IgD-negative memory B cell (primary cell): ENCODE results near the gene MRPL46. TPM values are rescaled to one million over a fixed set of nuclear protein-coding genes. Genes with fewer than 3 reads are reported as not detected.
"Not testable (repeated sequence)": the region's sequence is repeated elsewhere in the genome, so short reads cannot be mapped to it uniquely, and the experiment has no call there.

Experiments
- H3K27ac Mint-ChIP-seq, 3 donors: one replicate each; pipeline ENCODE4 v1.8.0; 2020 to 2022; ENCODE audit warnings: mild to moderate bottlenecking in 3 of 3, mixed read lengths in 3 of 3, moderate library complexity in 1 of 3
- H3K27me3 Mint-ChIP-seq: one replicate; pipeline ENCODE4 v1.8.0; 2021; ENCODE audit warnings: mixed read lengths
- H3K36me3 Mint-ChIP-seq: one replicate; pipeline ENCODE4 v1.8.0; 2020; ENCODE audit warnings: mild to moderate bottlenecking, mixed read lengths
- H3K4me1 Mint-ChIP-seq, 3 donors: one replicate each; pipeline ENCODE4 v1.8.0; 2020 to 2022; ENCODE audit warnings: mixed read lengths in 3 of 3, mild to moderate bottlenecking in 1 of 3
- H3K4me3 Mint-ChIP-seq, 4 donors: one replicate each; pipeline ENCODE4 v1.8.0; 2020 to 2022; ENCODE audit warnings: mild to moderate bottlenecking in 4 of 4, mixed read lengths in 4 of 4, moderate library complexity in 3 of 4
- H3K9me3 Mint-ChIP-seq, 3 donors: one replicate each; pipeline ENCODE4 v1.8.0; 2020 to 2021; ENCODE audit warnings: mixed read lengths in 3 of 3, mild to moderate bottlenecking in 1 of 3
- polyA plus RNA-seq: library from polyadenylated mRNA; unstranded; fragments of 300-500 nt; fragmentation: Illumina TruSeq; gene quantifications from one replicate; pipeline ENCODE4 v1.2.3, GENCODE V29; 2021

MRPL46 gene
- polyA plus RNA-seq, 1 donor from 2014 or later: 56.2 TPM

DNA sequence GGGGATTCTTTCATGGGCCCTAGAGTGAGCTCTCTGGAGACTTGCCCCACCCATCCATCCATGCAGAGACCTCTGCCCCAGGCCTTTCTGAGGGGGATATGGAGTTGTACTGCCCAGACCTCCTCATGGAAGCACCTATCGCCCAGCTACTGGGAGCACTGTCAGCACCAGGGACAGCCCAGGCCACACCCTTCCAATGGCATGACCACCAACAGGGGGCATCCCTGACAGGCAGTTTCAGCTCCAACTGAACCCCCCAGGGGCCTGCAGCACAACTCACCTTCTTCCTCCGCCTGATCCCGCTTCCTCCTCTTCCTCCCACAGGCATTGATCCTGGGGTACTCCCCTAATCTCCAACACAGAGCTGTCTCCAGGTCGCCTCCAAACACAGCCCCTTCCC, 22.1 kb upstream of the MRPL46 start:
- Mint-ChIP-seq H3K36me3 (peaks cover 6% of the 10 kb centered on the region), H3K4me1 (no peaks in the 10 kb centered on the region), H3K9me3 (no peaks in the 10 kb centered on the region), H3K4me3 (no peak overlapping the region), H3K27me3 (no peaks in the 10 kb centered on the region), H3K27ac (no peak overlapping the region)

DNA sequence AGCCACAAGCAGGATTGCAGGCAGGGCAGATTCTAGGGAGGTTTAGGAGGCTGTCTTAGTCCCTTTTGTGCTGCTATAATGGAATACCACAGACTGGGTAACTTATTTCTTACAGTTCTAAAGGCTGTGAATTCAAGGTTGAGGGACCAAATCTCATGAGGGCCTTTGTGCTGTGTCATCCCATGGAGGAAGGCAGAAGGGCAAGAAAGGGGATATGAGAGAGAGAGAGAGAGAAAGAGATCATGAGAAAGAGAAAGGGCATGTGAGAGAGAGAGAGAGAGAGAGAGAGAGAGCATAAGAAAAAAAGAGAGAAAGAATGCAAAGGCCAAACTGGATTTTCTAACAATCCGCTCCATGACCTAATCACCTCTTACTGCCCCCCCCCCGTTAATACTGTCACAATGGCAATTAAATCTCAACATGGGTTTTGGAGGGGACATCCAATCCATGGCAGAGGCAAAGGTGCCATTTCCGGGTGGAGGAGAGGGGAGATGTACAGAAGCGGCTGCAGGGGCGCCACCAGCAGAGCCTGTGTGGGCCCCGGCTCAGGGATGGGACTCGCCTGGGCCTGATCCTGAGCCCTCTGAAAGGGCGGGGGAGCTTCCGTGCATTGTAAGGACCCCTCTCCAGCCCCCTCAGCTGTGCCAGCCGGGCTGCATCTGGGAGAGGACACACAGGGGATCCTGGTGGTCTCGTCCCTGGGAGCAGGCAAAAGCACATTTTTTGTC, 20.8 kb upstream of the MRPL46 start:
- H3K4me1 Mint-ChIP-seq: no peaks in the 10 kb centered on the region
- H3K27me3 Mint-ChIP-seq: no peaks in the 10 kb centered on the region
- H3K4me3 Mint-ChIP-seq: no peak overlapping the region
- peaks cover 5% of the 10 kb centered on the region for H3K36me3 Mint-ChIP-seq
- no peaks in the 10 kb centered on the region for H3K9me3 Mint-ChIP-seq
- no peak overlapping the region for H3K27ac Mint-ChIP-seq

DNA sequence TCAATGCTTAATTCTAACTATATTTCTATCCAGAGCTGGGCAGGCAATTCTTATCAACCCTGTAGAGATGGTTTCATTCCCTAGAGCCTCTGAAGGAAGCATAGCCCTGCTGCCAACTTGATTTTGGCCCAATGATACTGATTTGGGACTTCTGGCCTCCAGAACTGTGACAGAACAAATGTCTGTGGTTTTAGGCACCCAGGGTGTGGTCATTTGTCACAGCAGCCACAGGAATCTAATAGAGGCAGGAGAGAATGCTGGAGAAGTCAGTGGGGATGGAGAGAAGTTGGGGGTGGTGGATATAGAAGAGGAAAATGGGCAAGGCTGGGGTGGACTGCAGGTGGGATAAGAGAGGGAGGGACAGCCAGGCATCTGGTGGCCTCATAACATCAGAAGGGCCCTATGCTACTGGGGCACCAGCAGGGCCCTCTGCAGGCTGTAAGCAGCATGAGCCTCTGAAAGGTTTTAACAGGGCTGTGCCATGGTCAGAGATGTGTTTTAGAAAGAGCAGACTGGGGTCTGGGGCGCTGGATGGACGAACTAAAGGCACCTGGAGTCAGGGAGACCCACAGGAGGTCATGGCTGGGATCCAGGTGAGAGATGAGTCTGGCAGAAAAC, 20.1 kb upstream of the MRPL46 start:
- Mint-ChIP-seq H3K9me3 (no peaks in the 10 kb centered on the region), H3K27ac (no peak overlapping the region), H3K4me3 (no peak overlapping the region)

DNA sequence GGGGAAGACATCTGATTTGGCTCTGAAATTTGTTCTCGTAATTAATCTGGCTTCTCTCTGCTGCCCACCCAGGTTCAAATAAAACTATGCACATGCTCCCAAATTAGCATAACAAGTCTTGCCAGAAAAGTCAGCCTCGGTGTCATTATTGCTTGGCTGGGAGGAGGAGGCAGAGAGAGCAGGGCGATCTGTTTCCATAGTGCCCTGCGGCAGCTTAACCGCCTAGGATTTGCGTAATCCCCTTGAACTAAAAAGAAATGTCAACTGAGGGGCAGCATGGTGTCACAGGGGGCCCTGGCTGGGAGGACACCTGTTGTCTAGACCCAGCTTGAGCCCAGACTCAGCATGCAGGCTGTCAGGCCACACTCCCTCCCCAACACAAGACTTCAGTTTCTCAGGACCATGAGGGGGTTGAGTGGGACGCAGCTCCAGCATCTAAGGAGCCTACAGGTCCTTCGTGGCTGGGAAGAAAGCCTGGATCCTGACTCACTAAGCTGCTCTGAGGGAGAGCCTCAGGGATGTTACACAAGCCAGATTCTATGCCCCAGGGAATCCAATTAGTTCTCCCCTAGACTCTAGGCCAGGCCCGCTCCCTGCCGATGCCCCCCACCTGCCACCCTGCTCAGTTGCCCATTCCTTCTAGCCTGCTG, 17.6 kb upstream of the MRPL46 start:
- H3K4me3 Mint-ChIP-seq: no peak overlapping the region

More for the DNA sequence above, 20.1 kb upstream of the MRPL46 start:
- Mint-ChIP-seq H3K4me1 (peaks cover 0 to 2% (median 0%) of the 10 kb centered on the region in 3 donors), H3K36me3 (peaks cover 5% of the 10 kb centered on the region), H3K27me3 (no peaks in the 10 kb centered on the region)

DNA sequence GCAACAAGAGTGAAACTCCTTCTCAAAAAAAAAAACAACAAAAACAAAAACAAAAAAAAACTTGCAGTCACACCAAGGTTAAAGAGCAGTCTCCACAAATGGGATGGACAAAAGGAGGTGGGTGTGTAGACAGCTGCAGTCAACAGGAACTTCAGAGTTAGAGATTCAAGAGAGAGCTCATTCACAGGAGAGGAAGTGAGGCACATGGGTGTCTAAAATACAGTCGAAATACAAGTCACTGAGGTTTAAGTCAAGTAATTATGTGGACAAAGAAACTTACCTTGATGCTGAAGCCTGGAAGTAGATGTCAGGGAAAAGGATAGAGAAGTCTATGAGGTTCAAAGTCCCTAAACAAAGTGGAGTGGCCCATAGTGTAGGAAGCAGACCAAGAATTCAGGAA, 15.1 kb upstream of the MRPL46 start:
- H3K4me3 Mint-ChIP-seq: no peak overlapping the region
- H3K9me3 Mint-ChIP-seq: no peaks in the 10 kb centered on the region
- peak overlapping the region in 1 of 3 donors; percentile 2 for H3K27ac Mint-ChIP-seq
- peaks cover 0 to 4% (median 2%) of the 10 kb centered on the region in 3 donors for H3K4me1 Mint-ChIP-seq
- peaks cover 9% of the 10 kb centered on the region for H3K36me3 Mint-ChIP-seq
- H3K27me3 Mint-ChIP-seq: no peaks in the 10 kb centered on the region

More for the DNA sequence above, 17.6 kb upstream of the MRPL46 start:
- Mint-ChIP-seq H3K27me3 (no peaks in the 10 kb centered on the region), H3K4me1 (peaks cover 0 to 4% (median 2%) of the 10 kb centered on the region in 3 donors), H3K36me3 (peaks cover 5% of the 10 kb centered on the region), H3K9me3 (no peaks in the 10 kb centered on the region), H3K27ac (no peak overlapping the region)

DNA sequence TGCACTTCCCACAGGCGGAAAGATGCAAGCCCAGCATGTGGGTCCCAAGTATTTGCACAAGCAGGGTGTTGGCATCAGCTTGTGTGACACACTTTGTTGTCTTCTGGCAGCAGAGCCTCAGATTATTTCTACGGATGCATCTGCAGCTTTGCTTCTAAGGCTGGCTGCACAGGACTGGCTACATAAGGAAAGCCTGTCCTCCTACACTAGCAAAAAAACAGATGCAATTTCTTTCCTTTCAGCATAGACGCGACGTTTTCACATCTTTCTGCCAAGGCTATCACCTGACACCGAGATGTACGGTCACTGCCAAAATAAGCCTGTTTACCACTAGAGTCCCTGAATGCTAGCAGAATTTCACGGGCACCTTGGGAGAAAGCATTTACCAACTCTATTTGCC, 13.8 kb upstream of the MRPL46 start:
- no peaks in the 10 kb centered on the region for H3K9me3 Mint-ChIP-seq
- peaks cover 0 to 4% (median 2%) of the 10 kb centered on the region in 3 donors for H3K4me1 Mint-ChIP-seq
- H3K36me3 Mint-ChIP-seq: peaks cover 10% of the 10 kb centered on the region
- H3K27me3 Mint-ChIP-seq: no peaks in the 10 kb centered on the region
- H3K27ac Mint-ChIP-seq: no peak overlapping the region
- no peak overlapping the region for H3K4me3 Mint-ChIP-seq

DNA sequence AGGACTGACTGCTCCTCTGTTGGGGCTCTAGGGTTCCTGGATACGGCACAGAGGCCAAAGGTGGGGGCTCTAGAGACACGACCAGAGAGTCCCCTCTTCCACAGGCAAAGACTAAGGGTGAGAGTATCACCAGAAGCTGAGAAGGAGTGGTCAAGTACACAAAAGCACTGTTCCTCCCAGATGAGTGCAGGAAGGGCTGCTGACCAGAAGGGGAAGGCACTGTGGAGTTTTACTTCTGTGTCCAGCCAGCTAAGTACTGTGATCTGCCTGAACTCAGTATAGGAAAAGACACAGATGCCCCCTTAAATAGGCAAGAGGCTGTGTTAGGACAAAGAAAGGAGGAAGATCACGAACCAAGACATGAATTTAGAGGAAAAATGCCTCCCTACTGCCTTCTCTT, 12.0 kb upstream of the MRPL46 start:
- Mint-ChIP-seq H3K9me3 (no peaks in the 10 kb centered on the region), H3K27me3 (no peaks in the 10 kb centered on the region), H3K4me3 (no peak overlapping the region), H3K4me1 (peaks cover 0 to 4% (median 2%) of the 10 kb centered on the region in 3 donors), H3K36me3 (peaks cover 5% of the 10 kb centered on the region), H3K27ac (no peak overlapping the region)

DNA sequence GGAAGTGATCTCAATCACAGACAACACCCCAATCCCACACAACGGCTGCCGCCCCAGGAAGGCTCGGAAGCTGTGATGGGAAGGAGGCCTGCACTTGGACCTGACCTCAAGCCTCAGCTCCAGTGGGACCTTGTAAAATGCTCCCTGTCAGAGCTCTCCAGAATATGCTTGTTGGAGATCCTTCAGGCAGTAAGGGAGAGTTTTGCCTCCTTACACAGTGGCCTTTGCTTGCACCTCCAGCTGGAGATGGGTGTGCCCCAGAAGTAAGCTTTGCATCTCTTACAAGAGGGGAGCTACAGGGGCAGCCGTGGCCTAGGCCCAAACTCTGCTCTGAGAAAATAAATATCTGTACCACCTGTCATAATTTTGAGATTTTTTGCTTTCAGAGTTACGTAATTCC, 10.7 kb upstream of the MRPL46 start:
- peaks cover 0 to 4% (median 2%) of the 10 kb centered on the region in 3 donors for H3K4me1 Mint-ChIP-seq
- H3K27me3 Mint-ChIP-seq: no peaks in the 10 kb centered on the region
- no peak overlapping the region for H3K27ac Mint-ChIP-seq
- no peak overlapping the region for H3K4me3 Mint-ChIP-seq
- H3K36me3 Mint-ChIP-seq: peaks cover 5% of the 10 kb centered on the region
- no peaks in the 10 kb centered on the region for H3K9me3 Mint-ChIP-seq

DNA sequence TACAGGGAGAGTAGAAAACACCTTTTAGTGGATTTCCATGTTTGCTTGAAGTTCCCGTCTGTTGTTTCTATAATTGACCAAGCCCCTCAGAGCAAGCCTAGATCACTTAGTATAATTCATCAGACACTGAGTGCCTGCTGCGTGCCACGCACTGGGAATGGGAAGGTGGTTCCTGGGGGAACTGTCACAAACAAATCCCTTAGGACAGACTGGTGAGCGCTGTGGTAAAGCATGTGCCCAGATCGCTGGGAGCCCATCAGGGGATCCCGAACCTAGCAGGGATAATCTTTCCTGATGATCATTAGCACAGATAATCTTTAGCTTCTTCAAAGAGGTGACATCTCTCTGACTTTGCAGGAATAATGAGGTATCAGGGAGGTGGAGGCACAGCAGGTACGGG, 9.9 kb upstream of the MRPL46 start:
- Mint-ChIP-seq H3K4me1 (peaks cover 0 to 4% (median 0%) of the 10 kb centered on the region in 3 donors), H3K27ac (no peak overlapping the region), H3K9me3 (no peaks in the 10 kb centered on the region), H3K36me3 (peaks cover 5% of the 10 kb centered on the region), H3K27me3 (no peaks in the 10 kb centered on the region), H3K4me3 (no peak overlapping the region)

DNA sequence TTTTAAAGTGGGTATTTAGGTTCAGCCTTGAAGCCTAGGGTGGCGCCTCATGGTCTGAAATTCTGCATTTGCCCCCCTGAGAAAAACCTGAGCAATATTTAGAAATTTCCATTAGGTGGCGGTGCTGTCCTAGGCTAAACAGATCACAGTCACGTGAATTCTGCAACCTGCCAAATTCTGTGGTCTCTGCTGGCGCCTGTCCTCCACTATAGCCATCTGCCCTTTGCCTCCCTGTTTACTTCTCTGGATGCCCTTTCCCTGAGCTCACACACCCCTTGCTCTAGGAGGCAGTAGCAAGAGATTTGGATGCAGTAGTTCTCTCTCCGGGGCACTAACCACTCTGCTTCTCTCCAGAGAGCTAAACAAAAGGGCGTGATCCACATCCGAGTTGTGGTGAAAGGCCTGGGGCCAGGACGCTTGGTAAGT, 9.5 kb upstream of the MRPL46 start:
- H3K27me3 Mint-ChIP-seq: no peaks in the 10 kb centered on the region
- peaks cover 0 to 4% (median 0%) of the 10 kb centered on the region in 3 donors for H3K4me1 Mint-ChIP-seq
- no peak overlapping the region for H3K4me3 Mint-ChIP-seq
- no peaks in the 10 kb centered on the region for H3K9me3 Mint-ChIP-seq
- H3K36me3 Mint-ChIP-seq: peaks cover 5% of the 10 kb centered on the region
- no peak overlapping the region for H3K27ac Mint-ChIP-seq

DNA sequence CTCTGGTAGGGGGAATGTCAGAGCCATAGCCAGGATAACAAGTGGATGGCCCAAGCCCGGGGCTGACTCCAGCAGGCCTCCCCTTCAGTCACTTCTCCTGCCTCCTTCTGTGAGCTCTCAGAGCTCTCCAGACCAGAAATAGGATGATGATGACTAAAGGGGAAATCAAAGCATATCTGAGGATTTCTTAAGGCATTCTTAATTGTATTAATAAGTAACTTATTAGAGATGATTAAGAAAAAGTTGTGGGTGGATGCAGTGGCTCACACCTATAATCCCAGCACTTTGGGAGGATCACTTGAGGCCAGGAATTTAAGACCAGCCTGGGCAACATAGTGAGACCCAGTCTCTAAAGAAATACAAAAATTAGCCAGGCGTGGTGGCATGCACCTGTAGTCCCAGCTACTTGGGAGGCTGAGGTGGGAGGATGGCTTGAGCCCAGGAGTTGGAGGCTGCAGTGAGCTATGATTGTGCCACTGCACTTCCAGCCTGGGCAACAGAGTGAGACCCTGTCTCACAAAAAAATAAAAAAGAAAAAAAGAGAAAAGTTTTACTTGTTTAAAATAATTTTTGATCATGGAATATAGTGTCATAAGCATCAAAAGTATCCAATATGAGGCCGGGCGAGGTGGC, 6.6 kb upstream of the MRPL46 start:
- H3K4me1 Mint-ChIP-seq, H3K27ac Mint-ChIP-seq, H3K9me3 Mint-ChIP-seq, H3K27me3 Mint-ChIP-seq, H3K4me3 Mint-ChIP-seq, H3K36me3 Mint-ChIP-seq: not testable (repeated sequence)

DNA sequence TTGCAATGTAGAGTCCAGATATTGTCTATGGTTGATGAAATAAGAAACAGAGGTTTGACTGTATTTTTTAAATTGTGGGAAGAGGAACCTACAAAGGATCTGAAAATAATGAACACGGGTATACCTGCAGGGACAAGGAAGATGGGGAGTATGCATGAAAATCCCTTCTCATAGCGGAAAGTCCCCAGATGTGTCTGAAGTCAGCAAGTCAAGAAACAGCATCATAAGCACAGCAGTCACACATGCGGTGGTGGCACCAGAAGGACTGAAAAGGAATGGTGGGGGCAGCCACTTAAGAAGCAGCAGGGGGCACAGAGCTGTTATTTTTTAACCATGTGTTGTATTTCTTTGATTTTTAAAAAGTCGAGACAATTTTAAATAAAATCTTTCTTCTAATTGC, 5.0 kb upstream of the MRPL46 start:
- H3K27ac Mint-ChIP-seq: peak overlapping the region in 1 of 3 donors; percentile 42
- peaks cover under 1% of the 10 kb centered on the region for H3K36me3 Mint-ChIP-seq
- peak overlapping the region in 1 of 4 donors; percentile 16 for H3K4me3 Mint-ChIP-seq
- no peaks in the 10 kb centered on the region for H3K27me3 Mint-ChIP-seq
- peaks cover 7 to 13% (median 9%) of the 10 kb centered on the region in 3 donors for H3K4me1 Mint-ChIP-seq
- H3K9me3 Mint-ChIP-seq: no peaks in the 10 kb centered on the region

DNA sequence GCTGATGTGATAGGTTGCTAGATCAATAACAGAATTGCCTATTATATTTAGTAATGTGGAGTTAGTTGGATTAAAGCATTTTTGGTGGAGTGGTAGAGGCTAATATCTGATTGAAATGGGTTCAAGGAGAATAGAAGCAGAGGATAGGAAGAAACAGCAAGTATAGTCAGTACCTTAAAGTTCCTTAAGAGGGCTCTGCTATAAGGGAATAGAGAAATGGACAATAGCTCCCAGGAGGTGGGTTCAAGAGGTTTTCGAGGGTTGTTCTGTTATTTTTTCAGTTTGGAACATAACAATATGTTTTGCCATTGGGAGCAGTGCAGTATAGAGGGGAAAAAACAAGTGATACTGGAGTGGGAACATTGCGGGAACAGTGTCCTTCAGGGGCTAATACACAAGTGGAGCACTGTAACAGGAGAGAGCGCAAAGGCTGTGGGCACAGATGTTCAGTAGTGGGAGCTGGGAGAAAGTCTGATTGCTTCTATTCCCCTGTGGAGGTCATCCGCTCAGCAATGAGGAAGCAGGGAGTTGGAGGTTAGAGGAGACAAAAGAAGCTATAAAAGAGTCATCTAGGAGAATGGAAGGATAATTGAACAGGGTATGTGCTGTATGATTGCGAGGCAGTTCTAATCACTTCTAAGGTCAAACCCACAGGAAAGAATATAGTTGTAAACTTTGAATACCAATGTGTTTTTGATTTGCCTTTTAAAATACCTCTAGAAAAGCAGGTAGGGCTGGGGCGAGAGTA, 3.6 kb upstream of the MRPL46 start:
- Mint-ChIP-seq H3K27ac (no peak overlapping the region), H3K9me3 (no peaks in the 10 kb centered on the region), H3K4me1 (peaks cover 17 to 23% (median 19%) of the 10 kb centered on the region in 3 donors), H3K36me3 (no peaks in the 10 kb centered on the region), H3K27me3 (no peaks in the 10 kb centered on the region), H3K4me3 (no peak overlapping the region)

DNA sequence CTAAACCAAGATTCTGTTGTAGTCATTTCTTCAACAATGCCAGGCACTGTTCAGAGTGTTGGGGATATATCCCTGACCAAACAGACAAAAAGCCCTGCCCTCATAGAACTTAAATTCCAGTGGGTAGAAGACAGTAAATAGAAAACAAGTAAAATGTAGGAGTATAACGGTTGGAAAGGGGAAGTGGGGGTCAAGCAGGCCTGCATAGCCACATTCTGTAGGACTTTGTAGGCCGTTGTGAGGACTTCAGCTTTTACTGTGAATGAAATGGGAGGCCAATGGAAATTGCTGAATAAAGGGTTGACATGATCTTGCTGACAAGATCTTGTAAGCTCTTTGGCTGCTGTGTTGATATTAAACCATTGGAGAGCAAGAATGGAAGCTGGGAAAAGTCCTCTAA, 2.1 kb upstream of the MRPL46 start:
- Mint-ChIP-seq H3K4me1 (peaks cover 21 to 23% (median 21%) of the 10 kb centered on the region in 3 donors), H3K9me3 (no peaks in the 10 kb centered on the region), H3K27ac (no peak overlapping the region), H3K27me3 (no peaks in the 10 kb centered on the region), H3K36me3 (peaks cover 2% of the 10 kb centered on the region), H3K4me3 (no peak overlapping the region)
